Measurements from ENCODE around the gene KCNQ4.

The KCNQ4 gene

DNA sequence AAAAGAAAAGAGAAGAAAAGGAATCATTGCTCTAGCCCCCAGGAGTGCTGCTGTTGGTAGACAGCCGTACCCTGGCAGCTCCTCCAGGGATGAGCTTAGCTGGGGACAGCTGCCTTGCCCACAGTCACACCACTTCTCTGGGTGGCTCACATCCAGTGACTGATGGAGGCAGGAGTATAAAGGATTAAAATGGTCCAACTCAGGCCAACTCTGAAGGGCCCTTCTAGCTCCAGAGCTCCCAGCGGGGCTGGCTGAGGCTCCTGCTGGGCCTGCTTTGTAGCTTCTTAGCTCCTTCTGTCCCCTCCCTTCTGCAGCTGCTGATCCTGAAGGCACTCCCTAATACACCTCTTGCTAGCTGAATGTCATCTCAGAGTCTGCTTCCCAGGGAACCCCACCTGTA, 74.2 kb downstream of the KCNQ4 start:
- ATAC-seq: no peak
- TF ChIP-seq ZC3H10 (CRISPR knock-in tag; IDR thresholded peaks at IDR 0.05) (no peak), OSR1 (CRISPR knock-in tag; IDR thresholded peaks at IDR 0.05) (no peak), ZNF565 (CRISPR knock-in tag; conservative IDR thresholded peaks at IDR 0.05; ENCODE audit: low read depth) (no peak), ZNF8 (CRISPR knock-in tag; IDR thresholded peaks at IDR 0.05) (no peak), TOX (CRISPR knock-in tag; IDR thresholded peaks at IDR 0.05; ENCODE audit: borderline replicate concordance) (no peak), GLIS3 (CRISPR knock-in tag; IDR thresholded peaks at IDR 0.05) (no peak), CSDC2 (CRISPR knock-in tag; IDR thresholded peaks at IDR 0.05) (no peak), BACH2 (CRISPR knock-in tag; IDR thresholded peaks at IDR 0.05; ENCODE audit: borderline replicate concordance) (no peak), ARNTL (CRISPR knock-in tag; IDR thresholded peaks at IDR 0.05; ENCODE audit: borderline replicate concordance, low read depth) (no peak), ISL1 (CRISPR knock-in tag; IDR thresholded peaks at IDR 0.05) (no peak)
- TF ChIP-seq, protein P1, sequence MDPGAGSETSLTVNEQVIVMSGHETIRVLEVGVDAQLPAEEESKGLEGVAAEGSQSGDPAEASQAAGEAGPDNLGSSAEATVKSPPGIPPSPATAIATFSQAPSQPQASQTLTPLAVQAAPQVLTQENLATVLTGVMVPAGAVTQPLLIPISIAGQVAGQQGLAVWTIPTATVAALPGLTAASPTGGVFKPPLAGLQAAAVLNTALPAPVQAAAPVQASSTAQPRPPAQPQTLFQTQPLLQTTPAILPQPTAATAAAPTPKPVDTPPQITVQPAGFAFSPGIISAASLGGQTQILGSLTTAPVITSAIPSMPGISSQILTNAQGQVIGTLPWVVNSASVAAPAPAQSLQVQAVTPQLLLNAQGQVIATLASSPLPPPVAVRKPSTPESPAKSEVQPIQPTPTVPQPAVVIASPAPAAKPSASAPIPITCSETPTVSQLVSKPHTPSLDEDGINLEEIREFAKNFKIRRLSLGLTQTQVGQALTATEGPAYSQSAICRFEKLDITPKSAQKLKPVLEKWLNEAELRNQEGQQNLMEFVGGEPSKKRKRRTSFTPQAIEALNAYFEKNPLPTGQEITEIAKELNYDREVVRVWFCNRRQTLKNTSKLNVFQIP (CRISPR knock-in tag; IDR thresholded peaks at IDR 0.05; ENCODE audit: borderline replicate concordance, low read depth): no peak

DNA sequence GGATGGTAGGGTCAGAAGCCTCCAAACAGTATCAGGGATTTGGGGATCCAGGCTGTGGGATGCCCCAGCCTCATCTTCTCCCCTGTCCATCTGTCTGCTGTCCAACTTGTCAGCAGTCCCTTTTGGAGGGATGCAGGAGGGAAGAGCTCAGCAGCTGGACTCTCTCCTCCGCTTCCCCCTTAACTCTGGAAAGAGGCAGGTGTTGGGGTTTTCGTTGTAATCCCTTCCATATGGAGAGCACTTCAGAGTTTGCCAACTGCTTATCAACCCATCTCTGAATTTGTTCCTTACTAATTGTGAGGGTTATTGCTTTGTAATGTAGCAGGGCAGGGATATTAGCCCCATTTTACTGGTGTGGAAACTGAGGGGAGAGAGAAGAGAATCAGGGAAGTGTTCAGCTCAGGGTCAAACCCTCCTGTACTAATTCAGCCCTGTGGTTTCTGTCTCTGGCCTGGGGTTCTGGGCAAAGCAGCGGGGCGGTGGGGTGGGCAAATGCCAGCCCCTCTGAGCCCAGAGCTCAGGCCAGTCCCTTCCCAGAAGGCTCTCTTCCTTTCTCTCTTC, 75.3 kb downstream of the KCNQ4 start:
- TF ChIP-seq, protein P2, sequence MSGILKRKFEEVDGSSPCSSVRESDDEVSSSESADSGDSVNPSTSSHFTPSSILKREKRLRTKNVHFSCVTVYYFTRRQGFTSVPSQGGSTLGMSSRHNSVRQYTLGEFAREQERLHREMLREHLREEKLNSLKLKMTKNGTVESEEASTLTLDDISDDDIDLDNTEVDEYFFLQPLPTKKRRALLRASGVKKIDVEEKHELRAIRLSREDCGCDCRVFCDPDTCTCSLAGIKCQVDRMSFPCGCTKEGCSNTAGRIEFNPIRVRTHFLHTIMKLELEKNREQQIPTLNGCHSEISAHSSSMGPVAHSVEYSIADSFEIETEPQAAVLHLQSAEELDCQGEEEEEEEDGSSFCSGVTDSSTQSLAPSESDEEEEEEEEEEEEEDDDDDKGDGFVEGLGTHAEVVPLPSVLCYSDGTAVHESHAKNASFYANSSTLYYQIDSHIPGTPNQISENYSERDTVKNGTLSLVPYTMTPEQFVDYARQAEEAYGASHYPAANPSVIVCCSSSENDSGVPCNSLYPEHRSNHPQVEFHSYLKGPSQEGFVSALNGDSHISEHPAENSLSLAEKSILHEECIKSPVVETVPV (CRISPR knock-in tag; IDR thresholded peaks at IDR 0.05): no peak
- no peak for TF ChIP-seq ZC3H10 (CRISPR knock-in tag; IDR thresholded peaks at IDR 0.05)
- TF ChIP-seq GLIS3 (CRISPR knock-in tag; IDR thresholded peaks at IDR 0.05): no peak
- TF ChIP-seq CSDC2 (CRISPR knock-in tag; IDR thresholded peaks at IDR 0.05): no peak
- no peak for TF ChIP-seq OSR1 (CRISPR knock-in tag; IDR thresholded peaks at IDR 0.05)
- TF ChIP-seq ARNTL (CRISPR knock-in tag; IDR thresholded peaks at IDR 0.05; ENCODE audit: borderline replicate concordance, low read depth): no peak
- TF ChIP-seq, protein P1 (CRISPR knock-in tag; IDR thresholded peaks at IDR 0.05; ENCODE audit: borderline replicate concordance, low read depth): no peak
- TF ChIP-seq, protein P3, sequence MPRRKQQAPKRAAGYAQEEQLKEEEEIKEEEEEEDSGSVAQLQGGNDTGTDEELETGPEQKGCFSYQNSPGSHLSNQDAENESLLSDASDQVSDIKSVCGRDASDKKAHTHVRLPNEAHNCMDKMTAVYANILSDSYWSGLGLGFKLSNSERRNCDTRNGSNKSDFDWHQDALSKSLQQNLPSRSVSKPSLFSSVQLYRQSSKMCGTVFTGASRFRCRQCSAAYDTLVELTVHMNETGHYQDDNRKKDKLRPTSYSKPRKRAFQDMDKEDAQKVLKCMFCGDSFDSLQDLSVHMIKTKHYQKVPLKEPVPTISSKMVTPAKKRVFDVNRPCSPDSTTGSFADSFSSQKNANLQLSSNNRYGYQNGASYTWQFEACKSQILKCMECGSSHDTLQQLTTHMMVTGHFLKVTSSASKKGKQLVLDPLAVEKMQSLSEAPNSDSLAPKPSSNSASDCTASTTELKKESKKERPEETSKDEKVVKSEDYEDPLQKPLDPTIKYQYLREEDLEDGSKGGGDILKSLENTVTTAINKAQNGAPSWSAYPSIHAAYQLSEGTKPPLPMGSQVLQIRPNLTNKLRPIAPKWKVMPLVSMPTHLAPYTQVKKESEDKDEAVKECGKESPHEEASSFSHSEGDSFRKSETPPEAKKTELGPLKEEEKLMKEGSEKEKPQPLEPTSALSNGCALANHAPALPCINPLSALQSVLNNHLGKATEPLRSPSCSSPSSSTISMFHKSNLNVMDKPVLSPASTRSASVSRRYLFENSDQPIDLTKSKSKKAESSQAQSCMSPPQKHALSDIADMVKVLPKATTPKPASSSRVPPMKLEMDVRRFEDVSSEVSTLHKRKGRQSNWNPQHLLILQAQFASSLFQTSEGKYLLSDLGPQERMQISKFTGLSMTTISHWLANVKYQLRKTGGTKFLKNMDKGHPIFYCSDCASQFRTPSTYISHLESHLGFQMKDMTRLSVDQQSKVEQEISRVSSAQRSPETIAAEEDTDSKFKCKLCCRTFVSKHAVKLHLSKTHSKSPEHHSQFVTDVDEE (CRISPR knock-in tag; IDR thresholded peaks at IDR 0.05): no peak
- TF ChIP-seq ISL1 (CRISPR knock-in tag; IDR thresholded peaks at IDR 0.05): no peak
- no peak for TF ChIP-seq ESRRG (CRISPR knock-in tag; IDR thresholded peaks at IDR 0.05)
- ATAC-seq: no peak

DNA sequence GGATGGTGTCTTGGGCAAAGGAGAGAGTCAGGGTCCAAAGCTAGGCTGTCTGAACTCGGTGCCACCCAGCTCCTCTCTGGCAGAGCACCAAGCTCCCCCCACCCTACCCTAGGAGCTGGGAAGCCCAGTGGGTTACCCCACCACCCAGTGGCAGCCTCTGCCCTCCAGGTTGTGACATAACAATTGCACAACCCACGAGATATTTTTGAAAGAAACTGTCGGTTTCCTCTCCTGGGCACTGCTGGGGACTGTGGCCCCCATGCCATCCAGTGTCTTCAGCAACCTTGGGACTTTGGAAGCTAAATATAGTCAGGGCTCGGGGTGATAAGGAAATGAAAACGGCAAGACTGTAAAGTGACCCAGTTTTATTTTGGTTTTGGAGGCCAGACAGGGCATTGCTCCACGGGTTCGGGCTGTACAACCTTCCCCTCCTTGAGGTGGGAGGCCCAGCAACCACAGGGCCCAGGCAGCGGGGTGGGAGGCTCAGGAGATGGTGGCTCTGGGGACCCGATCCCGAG, 77.2 kb downstream of the KCNQ4 start:
- ATAC-seq: no peak
- no peak for TF ChIP-seq RARB (CRISPR knock-in tag; IDR thresholded peaks at IDR 0.05)
- TF ChIP-seq, protein P3 (CRISPR knock-in tag; IDR thresholded peaks at IDR 0.05): no peak
- no peak for TF ChIP-seq TCF4 (CRISPR knock-in tag; IDR thresholded peaks at IDR 0.05; ENCODE audit: borderline replicate concordance)
- no peak for TF ChIP-seq PPARA (CRISPR knock-in tag; IDR thresholded peaks at IDR 0.05; ENCODE audit: borderline replicate concordance)
- TF ChIP-seq OSR1 (CRISPR knock-in tag; IDR thresholded peaks at IDR 0.05): no peak
- no peak for TF ChIP-seq ZNF8 (CRISPR knock-in tag; IDR thresholded peaks at IDR 0.05)
- no peak for TF ChIP-seq TOX (CRISPR knock-in tag; IDR thresholded peaks at IDR 0.05; ENCODE audit: borderline replicate concordance)
